A549 (cell line): ENCODE measurements around the gene EEFSEC.

Experiments
- CTCF ChIP-seq: fragments of >200 bp; sonication (Bioruptor Twin); formaldehyde crosslinking; IDR thresholded peaks from 3 replicates; pipeline ENCODE4 v1.5.1; 2016
- NFE2L2 ChIP-seq: fragments of 150-350 bp; conservative IDR thresholded peaks from 2 replicates; pipeline ENCODE4 v1.6.1; 2014; ENCODE audit warnings: low read length
- ZFP36 ChIP-seq: fragments of 450-650 bp; IDR thresholded peaks from 2 replicates; pipeline ENCODE4 v1.6.1; 2014; ENCODE audit warnings: borderline replicate concordance; ENCODE audit not compliant: partially characterized antibody
- TF ChIP-seq, protein P1 (sequence below): fragments of 450-650 bp; IDR thresholded peaks from 2 replicates; pipeline ENCODE4 v1.6.1; 2014; ENCODE audit warnings: antibody characterized with exemption

DNA sequence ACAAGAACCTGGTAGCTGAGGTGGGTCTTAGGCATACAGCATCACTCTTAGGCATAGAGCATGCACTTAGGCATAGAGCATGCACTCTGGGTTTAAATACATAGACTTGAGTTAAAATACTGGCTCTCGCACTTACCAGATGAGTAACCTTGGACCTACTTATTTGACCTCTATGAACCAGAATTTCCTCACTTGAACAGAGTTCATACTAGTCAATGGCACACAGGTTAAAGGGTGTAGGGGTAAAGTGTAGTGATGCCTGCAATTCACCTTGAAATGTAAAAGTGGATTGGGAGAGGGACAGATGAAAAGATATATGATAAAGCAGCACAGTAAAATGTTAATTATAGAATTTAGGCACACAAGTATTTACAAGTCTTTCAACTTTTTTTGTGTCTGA is 31.3 kb upstream of the EEFSEC start:
- TF ChIP-seq NFE2L2 = no peak
- TF ChIP-seq ZFP36 = no peak
- TF ChIP-seq CTCF = no peak
- TF ChIP-seq, protein P1, sequence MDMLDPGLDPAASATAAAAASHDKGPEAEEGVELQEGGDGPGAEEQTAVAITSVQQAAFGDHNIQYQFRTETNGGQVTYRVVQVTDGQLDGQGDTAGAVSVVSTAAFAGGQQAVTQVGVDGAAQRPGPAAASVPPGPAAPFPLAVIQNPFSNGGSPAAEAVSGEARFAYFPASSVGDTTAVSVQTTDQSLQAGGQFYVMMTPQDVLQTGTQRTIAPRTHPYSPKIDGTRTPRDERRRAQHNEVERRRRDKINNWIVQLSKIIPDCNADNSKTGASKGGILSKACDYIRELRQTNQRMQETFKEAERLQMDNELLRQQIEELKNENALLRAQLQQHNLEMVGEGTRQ = no peak
